GM21390 (cell line): Measurements from ENCODE around the gene CTSW.
"Not testable (repeated sequence)": the region's sequence is repeated elsewhere in the genome, so short reads cannot be mapped to it uniquely, and the experiment has no call there.

Source experiments
- ATAC-seq: cut with Tn5 transposase; IDR thresholded peaks from one replicate; pipeline ENCODE4 v1.9.1; 2021; ENCODE audit not compliant: unreplicated experiment

Gene CTSW, protein sequence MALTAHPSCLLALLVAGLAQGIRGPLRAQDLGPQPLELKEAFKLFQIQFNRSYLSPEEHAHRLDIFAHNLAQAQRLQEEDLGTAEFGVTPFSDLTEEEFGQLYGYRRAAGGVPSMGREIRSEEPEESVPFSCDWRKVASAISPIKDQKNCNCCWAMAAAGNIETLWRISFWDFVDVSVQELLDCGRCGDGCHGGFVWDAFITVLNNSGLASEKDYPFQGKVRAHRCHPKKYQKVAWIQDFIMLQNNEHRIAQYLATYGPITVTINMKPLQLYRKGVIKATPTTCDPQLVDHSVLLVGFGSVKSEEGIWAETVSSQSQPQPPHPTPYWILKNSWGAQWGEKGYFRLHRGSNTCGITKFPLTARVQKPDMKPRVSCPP

DNA sequence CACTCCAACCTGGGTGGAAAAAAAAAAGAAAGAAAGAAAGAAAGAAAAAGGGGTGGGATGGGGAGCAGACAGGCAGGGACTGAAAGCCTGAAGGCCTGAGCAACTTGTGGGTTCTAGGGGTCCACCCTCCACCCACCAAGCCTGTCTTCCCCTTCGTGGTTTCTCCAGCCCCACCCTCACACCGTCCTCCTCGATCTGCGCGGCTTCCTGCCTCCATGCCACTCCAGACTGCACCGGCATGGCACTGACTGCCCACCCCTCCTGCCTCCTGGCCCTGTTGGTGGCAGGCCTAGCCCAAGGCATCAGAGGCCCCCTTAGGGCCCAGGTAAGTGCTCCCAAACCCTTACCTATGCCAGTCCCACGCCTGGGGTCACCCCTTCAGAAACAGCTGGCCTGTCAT, at the start of gene CTSW:
Gene CTSW, plus strand, starts transcription at position 221 of the 400 bp plus-strand sequence. Its CDS starts 18 bp downstream, at position 239.
- no peak for ATAC-seq

DNA sequence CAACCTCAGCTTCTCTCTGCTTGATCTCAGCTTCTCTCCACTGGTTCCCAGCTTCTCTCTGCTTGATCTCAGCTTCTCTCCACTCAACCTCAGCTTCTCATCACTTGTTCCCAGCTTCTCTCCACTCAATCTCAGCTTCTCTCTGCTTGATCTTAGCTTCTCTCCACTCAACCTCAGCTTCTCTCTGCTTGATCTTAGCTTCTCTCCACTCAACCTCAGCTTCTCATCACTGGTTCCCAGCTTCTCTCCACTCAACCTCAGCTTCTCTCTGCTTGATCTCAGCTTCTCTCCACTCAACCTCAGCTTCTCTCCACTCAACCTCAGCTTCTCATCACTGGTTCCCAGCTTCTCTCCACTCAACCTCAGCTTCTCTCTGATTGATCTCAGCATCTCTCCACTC, 47.4 kb upstream of the CTSW start:
- ATAC-seq: not testable (repeated sequence)

DNA sequence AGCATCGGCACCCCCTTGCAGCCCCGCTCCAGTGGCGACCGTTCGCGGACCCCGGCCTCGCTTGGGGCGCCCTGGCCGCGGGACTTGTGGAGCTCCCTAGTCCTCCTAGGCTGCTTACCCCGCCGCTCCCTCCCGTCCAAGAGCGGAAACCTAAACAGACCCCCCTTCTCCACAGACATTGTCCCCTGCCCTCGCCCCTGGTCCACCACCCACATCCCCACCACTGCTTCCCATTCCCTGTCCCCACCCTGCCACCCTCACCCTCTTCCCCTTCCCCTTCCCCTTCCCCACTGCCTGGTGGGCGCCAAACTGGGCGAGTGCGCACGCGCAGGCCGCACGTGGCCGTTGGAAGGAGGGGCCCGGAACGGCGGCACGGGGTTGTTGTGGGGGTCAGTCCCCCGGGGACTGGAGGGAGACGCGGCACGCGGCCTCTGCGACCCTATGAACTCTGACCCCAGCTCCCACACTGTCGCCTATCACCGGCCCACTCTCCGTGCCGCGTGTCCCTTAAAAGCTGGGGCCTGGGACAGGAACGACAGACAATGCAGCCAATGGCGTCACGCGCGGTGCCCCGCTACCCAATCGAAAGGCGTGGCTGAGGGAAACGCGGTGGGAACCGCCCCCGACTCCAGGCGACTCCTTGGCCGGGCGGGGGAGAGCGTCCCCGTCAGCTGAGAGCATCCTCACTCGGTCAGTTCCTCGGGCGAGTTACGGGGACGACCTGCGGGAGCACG, 46.2 kb upstream of the CTSW start, which contains the start of gene SNX32:
Gene SNX32, plus strand, starts transcription at position 667 of the 734 bp plus-strand sequence. CDS start 103 bp downstream, outside the sequence.
- ATAC-seq: peak; percentile 92

DNA sequence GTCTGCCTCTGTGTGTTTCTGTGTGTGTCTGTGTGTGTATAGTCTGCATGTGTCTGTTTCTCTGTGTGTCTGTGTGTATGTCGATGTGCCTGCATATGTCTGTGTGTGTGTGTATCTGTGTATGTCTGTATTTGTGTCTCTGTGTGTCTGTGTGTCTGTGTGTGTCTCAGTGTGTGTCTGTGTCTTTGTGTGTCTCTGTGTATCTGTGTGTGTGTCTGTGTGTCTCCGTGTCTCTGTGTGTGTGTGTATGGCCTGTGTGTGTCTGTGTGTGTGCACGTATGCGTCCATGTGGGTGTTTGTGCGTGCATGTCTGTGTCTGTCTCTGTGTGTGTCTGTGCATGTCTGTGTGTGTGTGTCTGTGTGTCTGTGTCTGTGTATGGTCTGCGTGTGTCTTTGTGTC, 45.4 kb upstream of the CTSW start:
- ATAC-seq: no peak

DNA sequence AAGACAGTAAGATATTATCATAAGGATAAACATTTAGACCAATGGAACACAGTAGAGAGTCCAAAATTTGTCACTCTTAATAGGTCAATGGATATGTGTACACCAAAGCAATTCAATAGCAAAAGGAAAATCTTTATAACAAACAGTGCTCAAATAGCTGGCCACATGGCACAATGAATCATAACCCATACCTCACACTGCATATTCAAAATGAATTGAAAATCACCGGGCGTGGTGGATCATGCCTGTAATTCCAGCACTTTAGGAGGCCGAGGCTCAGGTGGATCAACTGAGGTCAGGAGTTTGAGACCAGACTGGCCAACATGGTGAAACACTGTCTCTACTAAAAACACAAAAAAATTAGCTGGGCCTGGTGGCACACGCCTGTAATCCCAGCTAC, 37.5 kb upstream of the CTSW start:
- no peak for ATAC-seq

DNA sequence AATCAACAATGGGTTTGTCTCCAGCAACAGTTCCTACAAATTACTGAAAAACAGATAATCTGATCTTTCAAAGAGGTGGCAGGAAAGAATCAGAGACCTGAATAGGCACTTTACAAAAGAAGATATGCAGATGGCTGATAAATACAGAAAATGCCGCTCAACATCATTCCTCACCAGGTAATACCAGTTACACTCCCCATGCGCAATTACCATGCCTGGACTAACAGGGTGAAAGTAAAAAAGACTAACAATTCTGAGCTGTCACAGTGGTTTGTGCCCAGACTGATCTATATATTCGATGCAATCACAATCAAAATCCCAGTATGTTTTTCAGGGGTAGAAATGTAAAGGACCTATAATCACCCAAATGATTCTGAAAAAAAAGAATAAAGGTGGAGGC, 35.8 kb upstream of the CTSW start:
- no peak for ATAC-seq

DNA sequence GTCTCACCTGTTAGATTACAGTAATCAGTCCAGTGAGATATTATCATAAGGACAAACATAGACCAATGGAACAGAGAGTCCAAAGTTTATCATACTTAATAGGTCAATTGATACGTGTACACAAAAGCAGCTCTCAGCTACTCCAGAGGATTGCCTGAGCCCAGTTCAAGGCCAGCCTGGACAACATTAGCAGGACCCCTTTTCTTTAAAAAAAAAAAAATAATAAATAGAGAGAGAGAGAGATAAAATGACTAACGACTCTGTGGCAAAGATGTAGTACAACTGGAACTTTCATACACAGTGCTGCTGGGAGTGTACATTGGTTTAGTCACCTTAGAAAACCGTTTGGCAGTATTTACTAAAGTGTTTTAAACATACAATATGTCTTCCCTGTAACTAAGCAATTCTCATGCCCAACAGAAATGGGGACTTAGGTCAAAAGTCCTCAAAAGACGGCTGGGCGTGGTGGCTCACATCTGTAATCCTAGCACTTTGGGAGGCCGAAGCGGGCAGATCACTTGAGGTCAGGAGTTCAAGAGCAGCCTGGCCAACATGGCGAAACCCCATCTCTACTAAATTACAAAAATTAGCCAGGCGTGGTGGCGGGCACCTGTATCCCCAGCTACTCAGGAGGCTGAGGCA, 35.3 kb upstream of the CTSW start:
- no peak for ATAC-seq

DNA sequence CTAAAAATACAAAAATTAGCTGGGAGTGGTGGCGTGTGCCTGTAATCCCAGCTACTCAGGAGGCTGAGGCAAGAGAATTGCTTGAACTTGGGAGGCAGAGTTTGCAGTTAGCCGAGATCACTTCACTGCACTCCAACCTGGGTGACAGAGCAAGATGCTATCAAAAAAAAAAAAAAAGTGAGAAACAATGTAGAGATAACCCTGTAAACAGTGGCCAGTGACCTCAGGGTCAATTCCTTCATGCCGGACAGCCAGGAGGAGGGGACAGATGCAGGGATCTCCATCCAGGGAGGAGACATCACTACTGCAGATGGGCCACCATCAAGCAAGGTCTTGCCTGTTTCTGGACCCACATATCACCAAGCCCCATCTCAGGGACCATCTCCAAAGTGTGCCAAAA, 31.9 kb upstream of the CTSW start:
- no peak for ATAC-seq

DNA sequence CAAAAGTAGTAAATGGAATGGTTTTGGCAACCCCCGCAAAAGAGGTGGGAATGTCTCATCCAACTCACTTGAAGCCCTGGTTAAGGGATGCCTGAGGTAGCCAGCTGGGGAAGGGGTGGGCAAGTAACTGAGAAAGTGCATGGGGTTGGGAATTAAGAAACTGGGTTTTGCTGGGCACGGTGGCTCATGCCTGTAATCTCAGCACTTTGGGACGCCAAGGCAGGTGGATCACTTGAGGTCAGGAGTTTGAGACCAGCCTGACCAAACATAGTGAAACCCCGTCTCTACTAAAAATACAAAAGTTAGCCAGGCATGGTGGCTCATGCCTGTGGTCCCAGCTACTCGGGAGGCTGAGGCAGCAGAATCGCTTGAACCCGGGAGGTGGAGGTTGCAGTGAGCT, 30.9 kb upstream of the CTSW start:
- not testable (repeated sequence) for ATAC-seq

DNA sequence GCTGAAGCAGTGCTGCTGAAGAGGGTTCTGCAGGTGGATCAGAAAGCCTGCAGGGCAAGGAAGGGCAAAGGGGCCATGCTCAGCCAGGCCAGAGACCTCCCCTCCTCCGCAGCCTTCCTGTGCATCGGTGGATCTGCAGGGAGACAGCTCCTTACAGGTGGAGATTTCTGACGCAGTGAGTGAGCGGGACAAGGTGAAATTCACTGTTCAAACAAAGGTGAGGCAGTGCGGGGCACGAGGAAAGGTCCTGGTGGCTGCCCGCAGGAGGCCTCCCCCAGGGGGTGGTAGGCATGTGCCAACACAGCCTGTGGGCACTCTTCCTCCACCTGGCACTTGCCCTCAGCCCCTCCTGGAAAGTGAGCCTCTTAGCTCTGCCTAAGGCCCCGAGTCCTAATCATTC, 30.3 kb upstream of the CTSW start:
- no peak for ATAC-seq

DNA sequence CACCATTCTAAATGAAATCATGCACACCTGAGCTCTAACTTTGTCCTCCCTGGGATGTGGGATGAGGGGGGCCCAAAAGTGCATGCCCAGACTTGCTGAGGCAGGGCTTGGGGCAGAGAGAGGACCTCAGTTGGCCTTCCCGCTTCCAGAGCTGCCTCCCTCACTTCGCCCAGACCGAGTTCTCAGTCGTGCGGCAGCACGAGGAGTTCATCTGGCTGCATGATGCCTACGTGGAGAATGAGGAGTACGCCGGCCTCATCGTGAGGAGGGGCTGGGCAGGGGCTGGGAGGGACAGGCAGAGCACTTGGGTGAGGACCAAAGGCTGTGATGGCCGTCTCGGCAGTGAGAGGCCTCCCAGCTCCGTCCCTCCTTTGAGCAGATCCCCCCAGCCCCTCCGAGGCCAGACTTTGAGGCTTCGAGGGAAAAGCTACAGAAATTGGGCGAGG, 29.8 kb upstream of the CTSW start:
- ATAC-seq: no peak

DNA sequence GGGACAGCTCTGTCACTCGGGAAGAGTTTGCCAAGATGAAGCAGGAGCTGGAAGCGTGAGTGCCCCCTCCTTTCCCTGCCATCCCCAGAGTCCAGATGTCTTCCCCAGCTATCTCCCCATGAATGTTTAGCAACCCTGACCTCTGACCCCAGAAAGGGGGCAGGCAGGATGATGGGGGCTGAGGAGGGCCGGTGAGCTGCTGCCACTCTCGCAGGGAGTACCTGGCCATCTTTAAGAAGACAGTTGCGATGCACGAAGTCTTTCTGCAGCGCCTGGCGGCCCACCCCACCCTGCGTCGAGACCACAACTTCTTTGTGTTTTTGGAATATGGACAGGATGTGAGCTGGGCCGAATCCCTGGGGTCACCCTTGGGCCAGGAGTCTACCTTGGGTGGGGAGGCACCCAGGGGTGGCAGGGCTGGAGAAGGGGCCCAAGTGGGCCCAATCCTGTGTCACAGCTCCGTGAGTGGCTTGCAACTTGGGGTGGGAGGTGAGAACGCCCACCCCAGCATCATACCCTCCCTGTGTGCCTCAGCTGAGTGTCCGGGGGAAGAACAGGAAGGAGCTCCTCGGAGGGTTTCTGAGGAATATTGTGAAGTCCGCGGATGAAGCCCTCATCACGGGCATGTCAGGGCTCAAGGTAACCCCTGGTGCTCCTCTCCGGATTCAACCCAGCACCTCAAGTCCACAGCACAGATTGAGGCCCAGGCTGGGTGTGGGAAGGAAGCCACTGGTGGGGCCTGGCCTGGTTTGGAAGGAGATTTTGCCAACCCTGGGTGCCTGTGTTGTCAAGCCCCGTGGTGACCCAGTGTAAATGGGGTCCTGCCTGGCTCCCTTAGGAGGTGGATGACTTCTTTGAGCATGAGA, 29.2 kb upstream of the CTSW start:
- ATAC-seq: no peak

DNA sequence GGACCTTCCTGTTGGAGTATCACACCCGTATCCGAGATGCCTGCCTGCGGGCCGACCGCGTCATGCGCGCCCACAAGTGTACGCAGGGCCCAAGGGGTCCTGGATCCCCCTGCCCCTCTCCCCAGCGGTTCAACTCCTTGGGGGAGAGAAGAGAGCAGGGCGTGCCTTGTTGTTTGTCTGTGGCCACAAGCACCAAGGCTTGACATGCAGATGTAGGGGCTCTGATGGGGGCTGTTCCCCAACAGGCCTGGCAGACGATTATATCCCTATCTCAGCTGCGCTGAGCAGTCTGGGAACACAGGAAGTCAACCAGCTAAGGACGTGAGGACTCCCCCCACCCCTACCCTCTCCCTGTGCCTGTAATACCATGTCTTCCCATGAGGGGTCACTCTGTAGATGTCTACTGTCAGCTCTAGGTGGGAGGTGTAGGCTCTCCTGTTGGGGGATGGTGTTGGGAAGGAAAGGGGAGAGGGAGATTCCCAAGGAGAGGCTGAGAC, 28.5 kb upstream of the CTSW start:
- ATAC-seq: no peak

DNA sequence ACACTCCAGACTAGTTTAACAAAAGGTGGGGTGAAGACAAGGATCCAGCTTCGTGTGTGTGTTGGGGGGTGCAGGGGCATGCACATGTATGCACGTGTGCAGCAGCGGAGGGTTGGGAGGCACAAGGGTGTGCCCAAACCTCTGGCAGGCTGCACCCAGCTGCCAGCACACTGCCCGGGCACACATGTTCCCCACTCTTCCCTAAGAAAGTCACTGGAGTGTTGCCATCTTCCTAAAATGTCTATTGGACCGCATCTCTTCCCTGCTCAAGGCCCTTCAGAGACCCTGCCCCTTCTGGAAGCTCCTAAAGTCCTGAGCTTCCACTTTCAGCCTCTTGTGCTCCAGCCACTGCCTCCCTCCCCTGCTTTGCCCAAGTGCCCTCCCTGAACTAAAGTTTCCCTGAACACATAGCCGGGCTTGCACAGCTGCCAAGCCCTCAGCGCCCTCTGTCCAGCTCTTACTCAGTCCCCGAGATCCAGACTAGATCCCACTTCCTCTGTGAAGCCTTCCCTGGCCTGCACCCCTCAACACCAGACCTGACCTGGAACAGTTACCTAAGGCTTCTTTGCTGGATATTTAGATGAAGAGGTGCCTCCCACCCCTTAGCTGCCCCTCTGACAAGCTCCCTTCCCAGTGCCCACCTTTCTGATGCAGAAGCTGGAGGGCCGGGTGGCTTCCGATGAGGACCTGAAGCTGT, 27.7 kb upstream of the CTSW start:
- ATAC-seq: no peak

DNA sequence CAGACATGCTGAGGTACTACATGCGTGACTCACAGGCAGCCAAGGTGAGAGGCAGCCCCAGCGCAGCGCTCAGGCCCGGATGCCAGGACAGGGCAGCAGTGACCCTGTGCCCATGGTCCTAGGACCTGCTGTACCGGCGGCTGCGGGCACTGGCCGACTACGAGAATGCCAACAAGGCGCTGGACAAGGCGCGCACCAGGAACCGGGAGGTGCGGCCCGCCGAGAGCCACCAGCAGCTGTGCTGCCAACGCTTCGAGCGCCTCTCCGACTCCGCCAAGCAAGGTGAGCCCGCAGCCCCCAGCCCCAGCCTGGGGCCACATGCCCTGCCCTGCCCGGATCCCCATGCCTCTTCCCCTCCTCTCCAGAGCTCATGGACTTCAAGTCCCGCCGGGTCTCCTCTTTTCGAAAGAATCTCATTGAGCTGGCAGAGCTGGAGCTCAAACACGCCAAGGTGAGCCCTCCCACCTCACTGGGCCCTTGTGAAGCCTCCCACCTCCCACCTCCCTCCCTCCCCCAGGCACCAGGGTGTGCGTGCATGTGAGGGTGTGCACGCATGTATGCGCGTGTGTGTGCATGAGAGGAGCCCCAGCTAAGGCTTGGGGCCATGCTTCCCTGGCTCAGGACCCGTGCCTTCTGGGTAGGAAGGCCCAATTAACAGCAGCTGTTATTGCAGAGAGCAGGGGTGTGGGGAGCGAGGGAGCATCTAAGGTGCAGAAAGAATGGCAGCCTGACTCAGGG, 27.0 kb upstream of the CTSW start:
- ATAC-seq: no peak

DNA sequence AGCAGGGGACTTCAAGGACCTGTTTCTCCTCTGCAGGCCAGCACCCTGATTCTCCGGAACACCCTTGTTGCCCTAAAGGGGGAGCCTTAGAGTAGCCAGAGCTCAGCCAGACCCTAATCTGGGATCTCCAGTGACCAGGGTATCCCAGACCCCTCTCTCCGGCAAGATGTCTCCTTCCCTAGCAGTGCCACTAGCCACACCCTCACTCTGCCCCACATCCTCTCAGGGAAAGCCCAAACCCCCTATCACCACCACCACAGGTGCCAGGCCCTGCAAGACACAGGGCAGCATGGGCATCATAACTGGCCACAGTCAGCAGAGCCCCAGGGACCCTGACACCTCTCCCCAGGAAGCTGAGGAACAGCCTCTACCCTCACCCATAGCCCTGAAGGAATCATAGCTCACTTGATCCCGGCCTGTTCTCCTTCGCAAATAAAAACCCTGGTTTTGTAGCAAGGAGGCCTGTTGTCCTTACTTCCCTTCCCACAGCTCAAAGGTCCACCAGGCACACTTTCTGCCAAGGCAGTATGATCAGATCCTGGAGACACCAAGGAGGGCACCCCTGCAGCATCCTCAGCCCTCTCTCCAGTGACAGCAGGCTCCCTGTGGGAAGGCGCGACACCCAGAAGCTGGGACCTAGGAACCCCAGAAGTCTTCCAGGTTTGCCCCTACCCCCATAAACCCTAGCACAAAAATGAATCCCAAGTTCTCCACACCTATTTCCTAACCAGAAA, 26.2 kb upstream of the CTSW start:
- ATAC-seq: no peak

DNA sequence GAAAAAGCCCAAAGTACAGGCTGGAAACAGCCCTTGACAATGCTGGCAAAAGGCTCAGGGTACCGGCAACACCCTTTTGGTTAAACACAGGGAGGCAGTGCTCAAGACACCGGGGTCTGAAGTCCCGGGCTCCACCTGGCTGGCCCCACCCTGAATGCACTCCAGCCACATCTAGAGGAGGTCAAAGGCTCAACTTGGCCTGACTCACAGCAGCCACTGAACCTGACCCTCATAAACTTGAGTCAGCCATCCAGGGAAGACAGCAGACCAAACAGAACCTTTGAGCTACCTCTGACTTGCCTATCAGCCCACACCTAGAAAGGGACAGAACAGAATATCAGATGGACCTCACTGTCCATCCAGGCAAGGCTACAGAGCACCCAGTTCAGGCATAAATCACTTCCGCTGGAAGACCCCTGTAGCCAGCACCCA, 25.5 kb upstream of the CTSW start:
- ATAC-seq: no peak
